HG03108 (cell line): ENCODE measurements around the gene UBE2E2.

Experiments used
- ATAC-seq: cut with Tn5 transposase; IDR thresholded peaks from one replicate; pipeline ENCODE4 v1.9.1; 2021; ENCODE audit warnings: moderate library complexity; ENCODE audit not compliant: unreplicated experiment

The UBE2E2 gene

GRCh38 chr3:23435318-23435717, 232.2 kb downstream of the UBE2E2 start:
- no peak for ATAC-seq

DNA sequence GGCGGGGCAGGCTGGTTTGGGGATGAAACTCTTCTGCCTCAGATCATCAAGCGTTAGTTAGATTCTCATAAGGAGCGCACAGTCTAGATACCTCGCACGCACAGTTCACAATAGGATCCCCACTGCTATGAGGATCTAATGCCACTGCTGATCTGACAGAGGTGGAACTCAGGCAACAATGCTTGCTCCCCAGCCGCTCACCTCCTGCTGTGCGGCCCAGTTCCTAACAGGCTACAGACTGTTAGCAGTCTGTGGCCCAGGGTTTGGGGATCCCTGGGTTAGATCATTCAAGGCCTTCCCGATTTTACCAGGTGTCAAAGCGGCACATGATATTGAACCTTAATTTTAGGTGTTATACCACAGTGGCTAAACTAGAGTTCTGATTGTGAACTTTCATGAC, 232.8 kb downstream of the UBE2E2 start:
- ATAC-seq = no peak

DNA sequence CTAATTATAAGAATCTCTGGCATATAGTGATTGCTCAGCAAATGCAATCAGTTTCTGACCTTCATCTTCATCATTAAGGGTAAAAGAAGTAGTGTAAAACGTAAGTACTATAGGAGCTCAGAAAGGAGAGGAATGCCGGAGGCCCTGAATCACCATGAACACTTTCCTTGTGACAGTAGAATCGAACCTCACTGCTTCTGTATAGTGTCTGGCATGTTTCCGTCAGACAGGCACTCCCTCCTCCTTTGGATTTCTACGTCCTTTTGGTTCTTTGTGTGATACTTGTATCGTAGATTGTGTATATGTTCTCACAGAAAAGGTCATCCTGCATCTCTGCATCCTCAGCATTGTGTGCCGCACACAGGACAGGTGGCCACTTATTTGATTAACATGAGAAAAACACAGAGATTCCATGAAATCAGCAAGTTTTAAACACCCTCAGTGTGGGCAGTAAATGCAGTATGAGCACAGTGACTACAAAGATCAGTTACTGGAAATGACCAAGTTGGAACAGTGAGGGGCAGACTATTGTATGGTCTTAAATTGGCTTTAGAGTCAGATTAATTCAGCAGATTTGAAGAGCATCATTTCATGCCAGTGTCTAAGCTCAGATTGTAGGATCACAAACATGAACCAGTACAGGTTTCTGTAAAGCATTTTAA, 234.5 kb downstream of the UBE2E2 start:
- ATAC-seq = no peak

- no peak for ATAC-seq
Observed at GRCh38 chr3:23438657-23439056, 235.5 kb downstream of the UBE2E2 start.

GRCh38 chr3:23439080-23439479, 236.0 kb downstream of the UBE2E2 start:
- no peak for ATAC-seq

DNA sequence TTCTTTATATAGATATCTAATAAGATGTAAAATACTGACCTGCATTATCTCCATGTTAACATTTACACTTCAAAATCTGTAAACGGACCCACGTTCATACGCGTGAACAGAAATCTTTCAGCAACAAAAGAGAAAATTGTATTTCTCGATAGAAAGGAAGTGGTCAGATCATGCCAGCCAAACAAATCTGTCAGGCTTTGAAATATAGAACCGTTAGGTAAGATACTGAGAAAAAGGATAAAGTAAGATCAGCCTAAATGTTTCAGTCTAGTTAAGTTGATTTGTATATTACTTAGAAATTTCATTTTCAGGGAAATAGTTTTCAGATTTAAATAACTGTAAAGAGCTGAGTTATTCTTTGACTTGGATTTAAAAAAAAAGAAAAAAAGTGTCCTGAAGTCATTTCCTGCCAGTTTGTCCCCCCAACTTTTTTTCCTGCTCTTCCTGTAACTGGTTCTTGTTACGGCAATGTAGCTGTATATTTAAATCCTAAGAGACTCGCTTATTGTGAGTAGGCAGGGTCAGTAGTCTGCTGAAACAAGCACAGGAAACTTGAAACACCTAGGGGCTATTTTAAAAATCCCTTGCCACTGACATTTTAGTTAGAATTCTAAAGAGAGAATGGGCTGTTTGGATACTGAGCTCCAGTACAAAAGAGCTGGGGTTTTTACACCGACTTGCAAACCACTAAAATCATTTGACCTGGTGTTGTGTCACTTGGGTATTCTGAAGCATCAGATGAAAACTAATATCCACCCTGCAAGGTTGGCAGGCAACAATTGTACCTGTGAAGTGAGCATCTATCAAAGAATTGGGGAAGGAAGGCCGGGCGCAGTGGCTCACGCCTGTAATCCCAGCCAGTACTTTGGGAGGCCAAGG, 237.5 kb downstream of the UBE2E2 start:
- ATAC-seq = no peak

DNA sequence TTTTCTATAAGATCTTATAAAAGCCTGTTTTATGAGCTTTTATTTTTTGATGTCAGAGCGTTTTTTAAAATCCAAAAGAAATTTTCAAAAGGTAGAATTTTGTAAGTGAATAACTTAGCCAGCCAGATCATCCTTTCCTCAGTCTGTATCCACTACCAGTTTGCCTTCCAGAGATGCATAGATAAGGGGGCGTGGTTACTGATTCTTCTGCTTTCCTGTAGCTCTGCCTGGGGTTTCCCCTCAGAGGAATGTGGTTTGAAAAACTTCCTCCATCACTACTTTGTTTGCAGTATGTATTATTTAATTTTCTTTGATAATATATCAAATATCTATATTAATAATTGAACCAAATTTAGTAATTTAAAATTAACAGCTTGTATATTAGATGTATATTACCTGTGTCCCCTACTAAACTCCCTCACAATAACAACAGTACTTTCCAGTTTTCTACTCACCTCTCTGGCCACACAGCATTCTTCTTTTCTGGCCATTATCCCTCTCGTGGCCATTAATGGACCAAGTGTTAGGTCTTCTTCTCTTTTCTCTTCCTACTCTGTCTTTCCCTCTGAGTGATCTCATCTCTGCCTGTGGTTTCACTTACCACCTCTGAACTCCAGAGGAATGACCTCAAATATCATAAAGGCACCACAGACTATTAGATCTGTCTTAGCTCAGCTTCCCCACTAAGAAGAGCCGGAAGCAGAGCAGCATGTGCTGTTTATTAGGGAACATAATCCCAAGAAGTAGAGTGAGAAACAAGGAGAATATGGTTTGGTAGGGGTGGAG, 239.7 kb downstream of the UBE2E2 start:
- peak; percentile 55 for ATAC-seq

DNA sequence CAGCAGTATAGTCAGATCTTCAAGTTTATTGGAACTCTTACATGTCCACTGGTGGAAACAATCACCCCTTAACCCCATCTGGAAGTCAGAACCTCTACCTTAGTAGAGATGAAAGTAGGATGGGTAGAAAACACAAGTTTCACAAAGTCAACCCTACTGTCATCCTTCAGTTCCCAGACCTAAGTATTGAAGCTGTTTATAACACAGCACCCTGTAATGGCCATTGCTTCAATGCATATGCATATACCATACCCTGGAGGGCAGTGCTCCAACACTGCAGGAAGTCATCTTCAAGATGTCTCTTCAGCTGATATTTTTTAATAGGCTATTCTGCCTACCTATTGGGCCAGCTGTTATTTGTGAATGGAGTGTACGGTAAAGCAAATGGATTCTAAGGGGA, 241.3 kb downstream of the UBE2E2 start:
- no peak for ATAC-seq

- ATAC-seq = no peak
Observed at GRCh38 chr3:23446301-23446700, 243.2 kb downstream of the UBE2E2 start.

DNA sequence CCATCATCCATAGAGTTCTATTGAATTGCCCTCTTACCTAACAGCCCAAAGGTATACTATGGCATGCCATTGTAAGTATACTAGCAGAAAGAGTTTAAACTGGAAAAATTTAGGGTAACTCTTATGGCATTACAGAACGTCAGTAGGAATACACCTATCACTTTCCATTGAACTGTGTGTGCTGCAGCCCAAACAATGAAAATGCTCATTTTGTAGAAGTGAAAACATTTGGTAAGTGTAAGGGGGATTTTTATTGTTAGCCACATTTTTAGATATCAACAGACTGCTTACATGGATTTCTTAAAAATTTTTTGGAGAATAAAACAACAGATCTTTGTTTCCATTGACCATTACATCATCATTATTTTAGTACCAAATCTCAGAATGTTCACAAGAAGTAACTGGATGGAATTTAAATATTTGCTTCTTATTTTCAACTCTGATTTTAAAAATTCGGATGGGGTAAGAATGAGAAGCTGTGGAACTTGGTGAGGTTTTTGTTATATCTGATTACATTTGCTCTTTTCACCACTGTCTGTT, 245.9 kb downstream of the UBE2E2 start:
- no peak for ATAC-seq

DNA sequence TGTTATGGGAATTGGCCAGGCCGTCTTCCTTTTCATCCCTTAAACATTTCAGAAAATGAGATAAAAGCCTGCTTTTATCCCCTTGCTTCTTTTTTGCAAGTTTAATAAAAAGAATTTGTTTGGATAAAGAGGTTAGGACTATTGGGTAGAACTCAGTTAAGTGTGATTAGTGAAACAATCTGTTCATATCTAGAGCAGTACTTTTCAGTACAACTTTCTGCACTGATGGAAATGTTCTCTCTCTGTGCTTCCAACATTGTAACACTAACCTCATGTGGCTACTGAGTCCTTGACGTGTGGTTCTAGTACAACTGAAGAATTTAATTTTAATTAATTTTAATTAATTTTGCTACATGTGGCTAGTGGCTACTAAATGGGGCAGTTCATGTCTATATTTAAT, 246.9 kb downstream of the UBE2E2 start:
- no peak for ATAC-seq

DNA sequence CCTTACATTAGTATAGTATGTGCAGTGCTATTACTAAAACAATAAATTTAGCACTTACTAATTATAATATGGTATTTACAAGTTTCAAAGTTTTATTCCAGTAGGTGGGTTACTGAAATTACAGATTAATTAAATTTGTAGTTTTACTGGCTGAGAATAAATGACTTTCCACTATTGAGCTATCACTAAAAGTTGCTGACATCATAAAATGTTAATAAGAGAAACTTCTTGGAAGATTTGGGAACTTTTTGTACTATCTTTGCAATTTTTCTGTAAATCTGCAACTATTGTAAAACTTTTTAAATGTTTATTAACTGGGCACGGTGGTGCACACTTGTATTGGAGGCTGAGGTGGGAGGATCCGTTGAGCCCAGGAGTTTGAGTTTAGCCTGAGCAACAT, 247.7 kb downstream of the UBE2E2 start:
- no peak for ATAC-seq

DNA sequence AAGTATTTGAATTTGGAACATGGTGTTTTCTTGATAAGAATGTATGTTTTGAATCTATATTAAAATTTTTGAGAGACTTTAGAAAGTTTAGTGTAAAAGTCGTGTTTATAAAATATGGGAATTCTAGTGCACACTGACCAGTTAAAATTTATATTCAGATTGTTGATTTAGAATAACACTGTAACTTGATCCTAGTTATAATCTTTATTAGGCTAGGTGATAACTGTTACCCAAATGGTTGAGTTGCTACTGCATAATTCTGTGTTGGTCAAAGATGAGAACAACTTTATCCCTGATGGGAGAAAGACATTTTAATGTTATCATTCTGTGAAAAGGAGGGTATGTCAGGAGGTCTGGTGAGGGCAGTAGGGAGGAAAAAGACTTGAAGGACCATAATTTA, 249.3 kb downstream of the UBE2E2 start:
- no peak for ATAC-seq

DNA sequence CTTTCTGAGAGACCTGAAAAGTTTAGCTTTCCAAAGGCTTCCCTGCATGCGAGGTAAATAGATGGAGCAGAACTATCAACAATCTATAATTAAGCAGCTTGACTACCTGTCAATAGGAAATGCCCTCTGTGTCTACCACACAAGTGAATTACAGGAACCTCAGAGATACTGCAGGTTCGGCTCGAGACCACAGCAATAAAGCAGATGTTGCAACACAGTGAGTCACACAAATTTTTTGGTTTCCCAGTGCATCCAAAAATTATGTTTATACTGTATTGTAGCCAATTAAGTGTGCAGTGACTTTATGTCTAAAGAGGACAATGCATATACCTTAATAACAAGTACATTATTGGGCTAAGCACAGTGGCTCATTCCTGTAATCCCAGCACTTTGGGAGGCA, 252.0 kb downstream of the UBE2E2 start:
- no peak for ATAC-seq

- ATAC-seq = no peak
Observed at GRCh38 chr3:23455775-23456174, 252.6 kb downstream of the UBE2E2 start.

- ATAC-seq = no peak
Observed at GRCh38 chr3:23457697-23458096, 254.6 kb downstream of the UBE2E2 start.

DNA sequence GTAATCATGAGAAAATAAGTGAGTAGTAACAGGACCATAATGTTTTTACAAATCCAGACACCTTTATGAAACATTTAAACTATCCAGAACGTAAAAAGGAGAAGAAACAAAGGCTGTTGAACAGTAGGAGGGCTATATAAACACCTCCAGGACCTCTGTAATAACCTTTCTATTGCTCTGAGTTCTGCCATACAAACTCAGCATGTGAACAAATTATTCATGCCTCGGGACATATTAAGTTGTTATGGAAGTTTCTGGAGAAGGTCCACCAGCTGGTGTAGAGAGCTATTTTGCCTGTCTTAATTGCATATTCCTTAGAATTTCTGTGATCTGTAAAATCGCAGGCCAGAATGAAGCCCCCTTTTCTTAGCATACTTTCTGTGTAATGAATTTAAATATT, 256.3 kb downstream of the UBE2E2 start:
- ATAC-seq = no peak

DNA sequence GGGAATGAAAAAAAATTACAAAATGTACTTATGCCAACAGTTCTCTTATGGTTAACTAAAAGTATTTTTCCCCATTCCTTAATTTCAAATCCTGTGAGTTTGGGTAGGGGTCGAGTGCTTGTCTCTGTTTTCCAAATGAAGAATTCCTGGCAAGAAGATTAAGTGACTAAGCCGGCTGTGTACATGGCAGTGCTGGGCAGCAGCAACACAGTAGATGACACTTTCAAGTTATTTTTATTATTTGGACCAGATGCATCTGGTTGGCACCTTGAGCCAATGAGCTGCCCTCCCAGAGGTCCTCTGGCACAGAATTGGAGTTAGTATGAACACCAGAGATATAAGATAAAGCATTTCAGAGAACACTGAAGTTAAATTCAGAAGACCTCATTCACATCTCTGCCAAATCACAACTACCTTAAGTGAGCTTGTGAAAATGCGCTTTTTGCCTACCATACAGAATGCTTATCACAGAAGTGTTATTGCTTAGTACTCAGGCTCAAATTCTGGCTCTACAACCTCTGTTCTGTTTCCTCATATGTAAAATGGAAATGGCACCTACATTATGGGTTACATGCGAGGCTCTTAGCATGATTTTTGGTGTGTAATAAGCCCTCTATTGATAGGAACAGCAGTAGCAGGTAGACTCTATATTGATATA, 256.9 kb downstream of the UBE2E2 start:
- no peak for ATAC-seq

DNA sequence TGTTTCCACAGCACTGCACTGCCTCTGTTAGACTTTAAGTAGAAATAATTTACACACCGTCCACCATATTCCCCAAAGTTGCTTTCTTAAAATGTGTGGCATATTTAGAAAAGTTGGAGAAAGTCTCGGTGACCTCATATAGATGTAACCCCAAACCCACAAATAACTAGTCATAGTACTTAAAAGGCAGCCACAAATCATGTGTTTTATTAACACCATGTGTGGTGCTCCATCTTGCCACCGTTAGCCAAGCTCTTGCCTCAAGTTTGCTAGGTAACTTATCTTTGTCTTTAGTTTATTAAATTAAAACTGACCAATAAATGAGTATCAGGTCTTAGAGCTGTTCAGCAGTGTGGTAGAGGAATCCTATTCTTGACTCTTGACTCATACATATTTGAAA, 257.9 kb downstream of the UBE2E2 start:
- ATAC-seq = no peak

DNA sequence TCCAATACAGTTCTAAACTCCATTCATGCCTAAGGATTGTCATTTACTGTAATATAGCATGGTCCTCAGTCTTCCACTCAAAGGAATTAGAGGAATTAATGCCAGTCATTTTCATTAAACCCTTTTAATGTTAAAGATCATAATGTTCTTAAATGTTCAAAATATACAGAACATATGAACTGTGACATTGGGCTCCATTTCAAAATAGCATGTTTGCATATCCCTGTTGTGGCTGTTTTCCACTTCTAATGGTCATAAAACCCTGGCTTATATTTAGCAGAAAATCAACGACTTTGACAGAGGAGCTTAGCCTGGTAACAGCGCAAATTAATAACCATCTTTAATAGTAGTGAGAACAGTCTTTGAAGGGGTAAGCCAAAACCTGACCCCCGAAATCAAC, 260.7 kb downstream of the UBE2E2 start:
- no peak for ATAC-seq

DNA sequence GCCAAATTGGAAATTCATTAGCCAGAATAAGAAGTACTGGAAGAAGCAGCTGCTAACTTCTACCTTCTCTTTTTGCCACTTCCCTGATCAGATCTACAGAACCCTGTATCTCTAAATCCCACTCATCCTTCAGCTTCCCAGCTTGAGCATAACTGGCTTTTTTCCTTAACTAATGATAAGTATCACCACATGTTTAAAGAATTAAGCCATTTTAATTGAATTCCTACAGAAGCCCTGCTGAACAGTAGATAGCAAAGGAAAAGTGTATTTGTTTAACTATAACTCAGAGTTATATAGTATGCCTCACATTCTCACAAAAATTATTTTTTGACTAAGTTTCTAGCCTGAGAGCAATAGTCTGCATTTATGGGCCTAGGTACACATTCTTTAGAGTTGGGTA, 262.4 kb downstream of the UBE2E2 start:
- ATAC-seq = no peak
